HG03520 (cell line): Measurements from ENCODE around the gene RDH8.
"Not testable (repeated sequence)": the region's sequence is repeated elsewhere in the genome, so short reads cannot be mapped to it uniquely, and the experiment has no call there.

Source experiments
- ATAC-seq: cut with Tn5 transposase; IDR thresholded peaks from one replicate; pipeline ENCODE4 v1.9.1; 2021; ENCODE audit warnings: mild to moderate bottlenecking, moderate library complexity; ENCODE audit not compliant: unreplicated experiment

Gene RDH8

DNA sequence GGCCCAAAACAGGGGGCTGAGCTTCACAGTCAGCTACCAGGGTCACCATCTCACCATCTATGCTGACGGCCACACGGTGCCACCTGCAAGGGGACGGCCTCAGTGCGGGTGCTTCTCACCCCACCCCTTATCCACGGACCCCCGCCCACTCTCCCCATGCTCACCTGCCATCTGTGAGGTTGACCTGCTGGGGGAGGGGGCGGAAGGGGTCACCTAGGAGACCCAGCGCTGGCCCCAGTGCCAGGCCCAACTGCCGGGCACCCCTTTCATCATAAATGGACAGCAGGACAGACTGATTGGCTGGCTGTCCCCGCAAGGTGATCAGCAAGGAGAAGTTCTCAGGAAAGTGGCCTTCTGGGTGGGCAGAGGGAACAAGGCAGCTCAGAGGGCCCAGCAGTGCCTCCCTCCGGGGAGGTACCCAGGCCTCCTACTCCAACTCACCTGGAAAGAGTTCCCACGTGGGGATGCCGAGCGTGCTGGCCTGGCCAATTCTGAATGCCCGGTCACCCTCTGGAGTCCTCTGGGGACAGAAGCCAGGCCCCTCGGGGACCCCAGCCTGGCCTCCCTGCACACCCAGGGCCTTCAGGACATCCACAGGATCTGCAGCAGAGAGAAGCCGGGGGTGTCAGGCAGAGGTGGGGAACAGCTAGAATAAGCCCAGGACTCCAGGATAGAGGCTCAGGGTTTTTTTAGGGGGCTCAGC lies 7.5 kb upstream of the RDH8 start:
- ATAC-seq, result no peak

DNA sequence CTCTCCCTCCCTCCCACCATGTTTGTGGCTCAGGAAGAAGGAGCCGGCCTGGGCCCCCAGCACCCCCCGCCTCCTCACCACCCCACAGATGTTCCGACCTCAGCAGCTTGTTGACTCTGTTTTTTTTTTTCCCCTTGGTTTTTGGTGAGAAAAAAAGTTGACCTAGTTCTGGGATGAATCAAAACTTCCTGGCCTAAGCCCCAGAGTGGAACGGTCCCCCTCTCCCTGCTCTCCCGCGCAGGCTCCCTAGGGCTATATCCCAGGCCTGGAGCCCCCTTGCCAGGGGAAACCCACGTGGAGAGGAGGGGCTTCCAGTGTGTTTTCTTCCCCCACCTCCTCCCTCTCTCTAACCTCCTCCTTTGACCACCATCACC lies 7.0 kb upstream of the RDH8 start:
- ATAC-seq, result no peak

DNA sequence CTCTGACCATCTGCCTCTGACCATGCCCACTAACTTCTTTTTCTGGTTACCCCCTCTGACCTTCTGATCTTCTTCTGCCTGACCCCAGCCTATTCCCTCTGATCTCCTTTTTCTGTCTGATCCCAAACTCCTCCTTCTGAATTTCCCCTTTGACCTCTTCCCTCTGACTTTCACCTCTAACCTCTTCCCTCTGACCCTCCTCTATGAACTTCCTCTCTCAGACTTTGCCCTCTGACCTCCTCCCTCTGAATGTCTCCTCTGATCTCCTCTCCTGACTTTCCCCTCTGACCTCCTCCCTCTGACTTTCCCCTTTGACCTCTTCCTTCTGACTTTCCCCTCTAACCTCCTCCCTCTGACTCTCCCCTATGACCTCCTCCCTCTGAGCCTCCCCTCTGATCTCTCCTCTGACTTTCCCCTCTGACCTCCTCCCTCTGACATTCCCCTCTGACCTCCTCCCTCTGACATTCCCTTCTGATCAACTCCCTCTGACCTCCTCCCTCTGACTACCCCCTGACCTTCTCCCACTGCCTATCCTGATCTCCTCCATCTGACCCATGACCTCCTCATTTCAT lies 6.4 kb upstream of the RDH8 start:
- no peak for ATAC-seq

DNA sequence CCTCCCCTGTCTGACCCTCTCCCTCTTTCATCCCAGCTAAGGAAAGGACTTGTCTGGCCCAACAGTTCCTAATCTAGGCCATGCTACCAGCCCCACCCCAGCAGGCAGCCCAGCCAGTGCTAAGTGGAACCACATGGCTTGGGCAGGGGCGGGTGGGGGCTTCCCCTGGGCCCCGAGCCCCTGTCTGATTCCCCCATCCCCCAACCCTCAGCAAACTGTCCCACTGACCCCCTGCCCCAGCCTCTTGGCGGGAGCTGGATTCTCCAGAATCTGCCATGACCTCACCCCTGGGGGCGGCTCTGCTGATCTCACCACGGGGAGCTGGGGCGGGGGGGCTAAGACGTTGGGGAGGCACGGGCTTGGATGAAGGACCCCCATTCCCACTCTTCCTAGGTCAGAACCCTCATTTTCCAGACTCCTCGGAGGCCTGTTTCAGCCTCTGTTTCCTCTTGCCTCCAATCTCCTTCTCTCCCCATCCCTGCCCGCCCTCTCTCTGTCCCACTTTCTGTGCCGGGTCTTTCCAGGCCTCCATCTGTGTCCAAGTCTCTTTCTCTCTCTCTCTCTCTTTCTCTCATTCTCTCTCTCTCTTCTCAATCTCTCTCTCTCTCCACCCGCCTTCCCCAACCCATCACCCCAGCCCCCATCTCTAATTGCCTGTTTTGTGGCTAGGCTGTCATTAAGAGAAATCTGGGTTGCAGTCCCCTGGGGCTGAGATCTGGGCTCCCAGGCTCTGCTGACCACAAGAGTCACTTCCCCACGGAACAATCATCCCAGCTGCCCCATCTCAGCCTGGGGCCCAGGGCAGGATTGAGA lies 5.7 kb upstream of the RDH8 start:
- ATAC-seq, result no peak

- no peak for ATAC-seq
Observed at GRCh38 chr19:10008184-10008765, 5.0 kb upstream of the RDH8 start.

DNA sequence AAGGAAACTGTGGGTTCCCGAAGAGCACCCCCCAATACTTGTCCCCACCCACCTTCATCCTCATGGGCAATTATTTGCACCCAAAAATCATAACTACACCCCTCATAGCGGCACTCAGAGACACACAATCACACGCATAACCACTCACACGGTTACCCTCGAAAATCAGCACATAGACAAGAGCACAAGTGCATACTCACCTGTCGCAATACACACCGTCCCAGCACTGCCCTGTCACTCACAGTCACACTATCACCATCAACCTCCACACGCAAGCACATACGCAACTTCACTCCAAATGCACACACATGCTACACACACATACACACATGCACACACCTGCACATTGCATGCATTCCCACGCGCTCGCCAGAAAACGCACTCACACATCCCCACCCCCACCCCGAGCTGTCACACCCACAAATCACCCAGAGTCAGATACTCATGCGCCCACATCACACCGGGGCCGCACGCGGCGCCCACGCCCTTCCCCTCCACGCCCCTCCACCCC lies 3.5 kb upstream of the RDH8 start:
- ATAC-seq, result no peak

GRCh38 chr19:10010247-10010691 lies 3.0 kb upstream of the RDH8 start, which contains the start of gene COL5A3:
Gene COL5A3, minus strand, starts transcription at chr19:10010504. Its CDS starts 119 bp downstream, at chr19:10010385.
- ATAC-seq, result no peak

DNA sequence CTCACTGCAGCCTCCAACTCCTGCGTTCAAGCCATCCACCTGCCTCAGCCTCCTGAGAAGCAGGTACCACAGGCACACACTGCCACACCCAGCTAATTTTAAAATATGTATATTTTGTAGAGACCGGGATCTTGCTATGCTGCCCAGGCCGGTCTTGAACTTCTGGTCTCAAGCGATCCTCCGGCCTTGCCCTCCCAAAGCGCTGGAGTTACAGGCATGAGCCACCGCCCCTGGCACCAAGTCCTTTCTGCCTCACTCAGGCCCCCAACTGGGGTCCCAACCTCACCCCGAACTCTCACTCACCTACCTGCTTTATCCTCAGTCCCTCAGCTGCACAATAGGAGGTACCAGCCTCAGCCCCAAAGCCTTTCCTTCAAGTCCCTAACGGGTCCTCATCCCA lies 2.3 kb upstream of the RDH8 start:
- ATAC-seq, result no peak

DNA sequence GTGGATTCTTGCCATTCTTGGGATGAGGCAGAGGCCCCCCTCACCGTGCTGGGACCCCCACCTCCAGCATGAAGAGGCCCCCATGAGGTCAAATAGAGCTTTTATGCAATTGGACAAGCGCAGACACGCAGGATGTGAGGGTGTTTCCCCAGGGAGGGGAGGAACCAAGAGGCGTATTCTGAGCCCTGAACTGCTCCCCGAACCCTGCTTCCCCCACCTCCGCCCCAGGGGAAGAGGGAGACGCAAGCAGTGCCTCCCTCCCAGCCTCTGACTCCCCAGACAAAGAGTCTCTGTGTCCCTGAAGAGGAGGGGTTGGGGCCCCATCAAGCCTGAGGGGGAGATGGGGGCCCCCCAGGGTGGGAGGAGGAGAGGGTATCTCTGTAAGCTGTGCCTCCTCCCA lies 1.3 kb upstream of the RDH8 start:
- no peak for ATAC-seq

DNA sequence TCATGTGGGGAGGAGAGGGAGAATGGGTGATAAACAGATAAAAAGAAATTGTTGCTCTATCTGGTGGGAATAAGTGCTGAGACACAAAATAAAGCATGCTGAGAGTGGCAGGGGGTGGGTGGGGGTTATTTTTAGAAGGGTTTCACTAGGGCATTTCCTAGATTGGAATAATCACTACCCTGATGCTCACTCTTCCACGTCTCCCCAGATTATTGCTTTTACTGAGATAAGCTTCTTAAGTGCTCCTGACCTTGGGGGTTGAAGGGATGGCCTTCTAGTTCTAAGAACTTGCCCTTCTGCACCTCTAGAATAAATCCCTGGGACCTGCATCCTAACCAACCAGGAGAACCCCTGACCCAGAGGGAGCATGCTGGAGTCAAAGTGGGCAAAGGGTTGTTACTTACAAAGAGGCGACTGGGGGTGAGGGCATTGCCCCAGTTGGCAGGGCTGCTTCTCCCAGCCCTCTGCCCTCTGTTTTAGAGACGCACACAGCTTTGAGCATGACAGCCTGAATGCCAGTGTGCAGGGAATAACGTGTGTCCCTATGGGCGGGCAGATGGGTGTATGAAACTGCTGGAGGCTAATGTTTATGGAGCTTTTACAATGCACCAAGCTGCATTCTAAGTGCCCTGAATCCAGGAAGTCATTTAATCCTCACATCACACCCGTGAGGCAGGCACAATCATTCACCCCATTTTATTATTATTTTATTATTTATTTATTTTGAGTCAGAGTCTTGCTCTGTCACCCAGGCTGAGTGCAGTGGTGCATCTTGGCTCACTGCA lies 743 bp downstream of the RDH8 start:
- no peak for ATAC-seq

DNA sequence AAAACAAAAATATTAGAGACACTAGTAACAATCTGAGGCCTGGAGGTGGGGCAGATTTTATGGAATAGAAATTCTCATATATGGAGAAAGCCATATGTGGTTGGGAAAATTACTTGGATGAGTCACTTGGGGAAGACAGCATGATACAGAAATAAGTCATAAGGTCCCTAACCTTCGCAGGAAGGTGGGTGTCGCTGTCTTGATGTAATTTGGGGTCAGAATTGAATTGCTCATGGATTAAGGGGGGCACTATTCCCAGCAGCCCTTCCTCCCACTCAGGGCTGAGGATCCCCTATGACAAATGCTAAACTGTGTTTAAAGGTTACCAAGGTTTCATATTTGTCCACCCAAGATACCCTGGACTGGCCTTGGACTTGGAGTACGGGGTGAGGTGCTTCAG lies 5.0 kb downstream of the RDH8 start:
- no peak for ATAC-seq

GRCh38 chr19:10018786-10019185 lies 5.5 kb downstream of the RDH8 start:
- no peak for ATAC-seq

GRCh38 chr19:10019246-10019645 lies 6.0 kb downstream of the RDH8 start:
- ATAC-seq, result no peak

DNA sequence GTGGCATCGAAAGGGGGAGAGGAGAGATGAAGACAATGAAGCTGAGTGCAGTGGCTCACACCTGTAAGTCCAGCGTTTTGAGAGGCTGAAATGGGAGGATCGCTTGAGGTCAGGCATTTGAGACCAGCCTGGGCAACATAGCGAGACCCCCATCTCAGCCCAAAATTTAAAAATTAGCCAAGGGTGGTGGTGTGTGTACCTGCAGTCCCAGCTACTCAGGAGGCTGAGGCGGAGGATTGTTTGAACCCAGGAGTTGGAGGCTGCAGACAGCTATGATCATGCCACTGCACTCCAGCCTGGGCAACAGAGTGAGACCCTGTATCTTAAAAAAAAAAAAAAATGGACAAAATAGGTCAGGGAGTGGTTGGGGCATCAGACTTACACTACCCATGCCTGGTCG lies 7.6 kb downstream of the RDH8 start:
- ATAC-seq, result no peak

- ATAC-seq, result no peak
Observed at GRCh38 chr19:10021446-10021845, 8.2 kb downstream of the RDH8 start.

DNA sequence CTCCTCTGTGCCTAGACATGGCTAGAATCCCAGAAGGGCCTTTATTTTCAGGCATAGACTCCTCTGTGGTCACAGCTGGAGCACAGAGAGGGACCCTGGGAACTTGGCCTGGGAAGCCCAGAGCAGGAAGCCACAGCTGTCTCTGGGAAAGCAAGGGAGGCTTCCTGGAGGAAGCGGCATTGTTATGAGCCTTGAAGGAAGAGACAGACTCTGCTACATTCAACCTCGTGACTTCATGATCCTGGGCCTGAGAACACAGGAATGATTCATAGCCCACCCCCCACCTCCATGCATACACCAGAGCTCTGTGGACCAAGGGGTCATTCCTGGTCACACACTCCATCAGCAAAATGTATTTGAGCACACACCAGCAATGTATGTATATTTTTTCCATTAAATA lies 8.6 kb downstream of the RDH8 start:
- no peak for ATAC-seq

- not testable (repeated sequence) for ATAC-seq
Observed at GRCh38 chr19:10023096-10023495, 9.8 kb downstream of the RDH8 start.

- ATAC-seq, result no peak
Observed at GRCh38 chr19:10026744-10027143, 13.5 kb downstream of the RDH8 start.

- ATAC-seq, result no peak
Observed at GRCh38 chr19:10027158-10027997, 14.1 kb downstream of the RDH8 start.

DNA sequence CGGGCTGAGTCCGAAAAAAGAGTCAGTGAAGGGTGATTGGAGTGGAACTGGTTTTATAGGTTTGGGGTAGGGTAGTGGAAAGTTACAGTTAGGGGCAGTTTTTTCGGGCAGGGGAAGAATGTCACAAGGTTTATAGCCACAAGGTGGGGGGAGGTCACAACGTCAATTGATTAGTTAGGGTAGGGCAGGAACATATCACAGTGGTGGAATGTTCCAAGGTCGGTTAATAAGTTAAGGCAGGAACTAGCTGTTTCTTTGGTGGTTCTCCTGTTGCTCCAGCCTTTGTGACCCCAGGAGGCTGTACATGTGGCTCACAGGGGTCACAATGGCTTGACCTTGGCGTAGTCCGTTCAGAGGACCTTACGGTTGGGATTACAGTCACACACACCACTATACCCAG lies 20.3 kb downstream of the RDH8 start:
- ATAC-seq, result no peak
